Neural progenitor cell (in vitro differentiated cells): ENCODE measurements around the gene CYP2A7.
"Not testable (repeated sequence)": the region's sequence is repeated elsewhere in the genome, so short reads cannot be mapped to it uniquely, and the experiment has no call there.

Experiments used
- EZH2 ChIP-seq: fragments of 200-600 bp; sonication (generic); IDR thresholded peaks from 2 replicates; pipeline ENCODE4 v1.6.1; 2017; ENCODE audit warnings: antibody characterized with exemption, mild to moderate bottlenecking, moderate library complexity
- EZH2phosphoT487 ChIP-seq: fragments of 200-600 bp; sonication (generic); IDR thresholded peaks from 2 replicates; pipeline ENCODE4 v1.6.1; 2017; ENCODE audit warnings: antibody characterized with exemption
- TF ChIP-seq, protein P1 (sequence below): fragments of 200-600 bp; sonication (generic); IDR thresholded peaks from 2 replicates; pipeline ENCODE4 v1.5.1; 2017; ENCODE audit warnings: antibody characterized with exemption, mild to moderate bottlenecking

- TF ChIP-seq EZH2, EZH2phosphoT487: not testable (repeated sequence)
- TF ChIP-seq, protein P1, sequence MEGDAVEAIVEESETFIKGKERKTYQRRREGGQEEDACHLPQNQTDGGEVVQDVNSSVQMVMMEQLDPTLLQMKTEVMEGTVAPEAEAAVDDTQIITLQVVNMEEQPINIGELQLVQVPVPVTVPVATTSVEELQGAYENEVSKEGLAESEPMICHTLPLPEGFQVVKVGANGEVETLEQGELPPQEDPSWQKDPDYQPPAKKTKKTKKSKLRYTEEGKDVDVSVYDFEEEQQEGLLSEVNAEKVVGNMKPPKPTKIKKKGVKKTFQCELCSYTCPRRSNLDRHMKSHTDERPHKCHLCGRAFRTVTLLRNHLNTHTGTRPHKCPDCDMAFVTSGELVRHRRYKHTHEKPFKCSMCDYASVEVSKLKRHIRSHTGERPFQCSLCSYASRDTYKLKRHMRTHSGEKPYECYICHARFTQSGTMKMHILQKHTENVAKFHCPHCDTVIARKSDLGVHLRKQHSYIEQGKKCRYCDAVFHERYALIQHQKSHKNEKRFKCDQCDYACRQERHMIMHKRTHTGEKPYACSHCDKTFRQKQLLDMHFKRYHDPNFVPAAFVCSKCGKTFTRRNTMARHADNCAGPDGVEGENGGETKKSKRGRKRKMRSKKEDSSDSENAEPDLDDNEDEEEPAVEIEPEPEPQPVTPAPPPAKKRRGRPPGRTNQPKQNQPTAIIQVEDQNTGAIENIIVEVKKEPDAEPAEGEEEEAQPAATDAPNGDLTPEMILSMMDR, result not testable (repeated sequence)
Measured at GRCh38 chr19:40922237-40923160, 40.5 kb upstream of the CYP2A7 start.
